WERI-Rb-1 (cell line): ENCODE measurements around the gene SRGAP1.

Source experiments
- DNase-seq: peaks from one replicate; pipeline ENCODE4 v3.0.0-alpha.2; 2020
- H3K27ac ChIP-seq: fragments of 250-450 bp; sonication (Bioruptor Pico); 2 replicates; pipeline ENCODE4 v1.5.1; 2020; ENCODE audit warnings: mild to moderate bottlenecking, moderate library complexity
- H3K27me3 ChIP-seq: fragments of 250-450 bp; sonication (Bioruptor Pico); 2 replicates; pipeline ENCODE4 v1.5.1; 2021; ENCODE audit warnings: mild to moderate bottlenecking, low read depth, moderate library complexity; ENCODE audit not compliant: insufficient read depth, severe bottlenecking
- H3K36me3 ChIP-seq: fragments of 250-450 bp; sonication (Bioruptor Pico); 2 replicates; pipeline ENCODE4 v1.5.1; 2020; ENCODE audit warnings: mild to moderate bottlenecking, moderate library complexity
- H3K4me3 ChIP-seq: 2 replicates; pipeline ENCODE4 v1.5.1; 2011; ENCODE audit warnings: low read depth, mild to moderate bottlenecking, control low read depth, low read length
- H3K9me3 ChIP-seq: fragments of 250-450 bp; sonication (Bioruptor Pico); 2 replicates; pipeline ENCODE4 v1.5.1; 2021; ENCODE audit warnings: mild to moderate bottlenecking, moderate library complexity; ENCODE audit not compliant: severe bottlenecking
- TF ChIP-seq, protein P1 (sequence below): IDR thresholded peaks from 2 replicates; pipeline ENCODE4 v1.5.1; 2011; ENCODE audit warnings: low read depth, mild to moderate bottlenecking, control low read depth, inconsistent platforms, low read length

Gene SRGAP1

DNA sequence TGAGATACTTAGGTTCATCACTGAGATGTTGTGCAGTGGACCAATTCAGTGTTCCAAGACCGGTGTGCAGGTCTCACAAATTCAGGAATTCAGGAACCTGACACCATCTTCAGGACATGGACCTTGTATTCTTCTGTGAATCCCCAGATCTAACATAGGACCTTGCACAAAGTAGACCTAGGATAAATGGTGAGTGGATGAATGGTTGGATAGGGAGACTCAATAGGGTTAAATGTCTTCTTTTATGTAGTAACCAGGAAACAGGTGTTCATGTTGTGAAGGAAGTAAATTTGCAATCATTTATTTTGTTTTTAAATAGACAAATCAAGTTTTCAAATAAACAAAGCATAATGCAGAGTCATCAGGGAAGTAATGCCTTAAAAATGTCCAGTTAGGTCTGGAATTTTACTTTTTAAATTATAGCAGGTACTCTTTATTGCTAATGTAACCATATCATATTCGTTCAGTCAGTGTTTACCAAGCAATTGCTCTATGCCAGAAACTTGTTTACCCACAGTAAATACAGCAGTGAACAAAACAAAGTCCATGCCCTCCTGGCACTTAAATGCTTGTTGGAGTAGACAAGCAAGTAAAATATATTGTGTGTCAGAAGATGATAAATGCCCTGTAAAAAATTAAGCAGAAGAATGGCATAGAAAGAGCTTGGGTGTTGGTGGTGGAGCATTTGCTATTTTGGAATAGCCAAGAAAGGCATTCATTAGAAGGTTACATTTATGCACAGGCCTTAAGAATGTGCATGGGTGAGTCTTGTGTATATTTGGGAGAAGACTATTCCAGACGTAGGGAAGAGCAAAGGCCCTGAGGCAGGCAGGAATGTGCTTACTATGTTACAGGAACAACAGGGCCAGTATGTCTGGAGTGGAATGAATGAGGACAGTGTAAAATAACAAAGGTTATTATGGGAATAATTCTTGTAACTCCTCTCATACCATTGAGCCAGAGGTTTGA lies 38.5 kb upstream of the SRGAP1 start:
- H3K9me3 ChIP-seq, result no peaks in the 10 kb centered on the region
- no peaks in the 10 kb centered on the region for H3K27me3 ChIP-seq
- no peak for DNase-seq
- H3K27ac ChIP-seq, result no peak overlapping the region
- H3K36me3 ChIP-seq, result no peaks in the 10 kb centered on the region
- TF ChIP-seq, protein P1, sequence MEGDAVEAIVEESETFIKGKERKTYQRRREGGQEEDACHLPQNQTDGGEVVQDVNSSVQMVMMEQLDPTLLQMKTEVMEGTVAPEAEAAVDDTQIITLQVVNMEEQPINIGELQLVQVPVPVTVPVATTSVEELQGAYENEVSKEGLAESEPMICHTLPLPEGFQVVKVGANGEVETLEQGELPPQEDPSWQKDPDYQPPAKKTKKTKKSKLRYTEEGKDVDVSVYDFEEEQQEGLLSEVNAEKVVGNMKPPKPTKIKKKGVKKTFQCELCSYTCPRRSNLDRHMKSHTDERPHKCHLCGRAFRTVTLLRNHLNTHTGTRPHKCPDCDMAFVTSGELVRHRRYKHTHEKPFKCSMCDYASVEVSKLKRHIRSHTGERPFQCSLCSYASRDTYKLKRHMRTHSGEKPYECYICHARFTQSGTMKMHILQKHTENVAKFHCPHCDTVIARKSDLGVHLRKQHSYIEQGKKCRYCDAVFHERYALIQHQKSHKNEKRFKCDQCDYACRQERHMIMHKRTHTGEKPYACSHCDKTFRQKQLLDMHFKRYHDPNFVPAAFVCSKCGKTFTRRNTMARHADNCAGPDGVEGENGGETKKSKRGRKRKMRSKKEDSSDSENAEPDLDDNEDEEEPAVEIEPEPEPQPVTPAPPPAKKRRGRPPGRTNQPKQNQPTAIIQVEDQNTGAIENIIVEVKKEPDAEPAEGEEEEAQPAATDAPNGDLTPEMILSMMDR, result no peak
- no peak overlapping the region for H3K4me3 ChIP-seq

DNA sequence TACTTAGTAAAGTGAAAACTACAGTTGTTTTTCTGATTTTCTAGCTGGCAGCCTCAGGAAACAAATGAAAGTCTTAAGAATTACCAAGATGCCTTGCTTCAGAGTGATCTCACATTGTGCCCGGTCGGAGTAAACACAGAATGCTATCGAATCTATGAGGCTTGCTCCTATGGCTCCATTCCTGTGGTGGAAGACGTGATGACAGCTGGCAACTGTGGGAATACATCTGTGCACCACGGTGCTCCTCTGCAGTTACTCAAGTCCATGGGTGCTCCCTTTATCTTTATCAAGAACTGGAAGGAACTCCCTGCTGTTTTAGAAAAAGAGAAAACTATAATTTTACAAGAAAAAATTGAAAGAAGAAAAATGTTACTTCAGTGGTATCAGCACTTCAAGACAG lies 35.9 kb upstream of the SRGAP1 start:
- no peak overlapping the region for H3K4me3 ChIP-seq
- H3K9me3 ChIP-seq, result no peaks in the 10 kb centered on the region
- TF ChIP-seq, protein P1, result no peak
- no peaks in the 10 kb centered on the region for H3K36me3 ChIP-seq
- DNase-seq, result no peak
- no peak overlapping the region for H3K27ac ChIP-seq
- no peaks in the 10 kb centered on the region for H3K27me3 ChIP-seq

DNA sequence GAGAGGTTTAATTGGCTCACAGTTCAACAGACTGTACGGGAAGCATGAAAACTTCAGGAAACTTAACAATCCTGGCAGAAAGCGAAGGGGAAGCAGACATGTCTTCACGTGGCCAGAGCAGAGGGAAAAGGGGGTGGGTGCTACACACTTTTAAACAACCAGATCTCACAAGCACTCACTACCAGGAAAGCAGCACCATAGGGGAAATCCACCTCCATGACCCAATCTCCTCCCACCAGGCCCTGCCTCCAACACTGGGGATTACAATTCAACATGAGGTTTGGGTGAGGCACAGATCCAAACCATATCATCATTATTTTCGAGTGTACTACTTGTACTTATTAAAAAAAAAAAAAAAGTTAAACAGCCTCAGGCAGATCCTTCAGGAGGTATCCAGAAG lies 34.9 kb upstream of the SRGAP1 start:
- TF ChIP-seq, protein P1, result no peak
- H3K36me3 ChIP-seq, result no peaks in the 10 kb centered on the region
- DNase-seq, result no peak
- H3K4me3 ChIP-seq, result no peak overlapping the region
- H3K27ac ChIP-seq, result no peak overlapping the region
- no peaks in the 10 kb centered on the region for H3K27me3 ChIP-seq
- H3K9me3 ChIP-seq, result no peaks in the 10 kb centered on the region

DNA sequence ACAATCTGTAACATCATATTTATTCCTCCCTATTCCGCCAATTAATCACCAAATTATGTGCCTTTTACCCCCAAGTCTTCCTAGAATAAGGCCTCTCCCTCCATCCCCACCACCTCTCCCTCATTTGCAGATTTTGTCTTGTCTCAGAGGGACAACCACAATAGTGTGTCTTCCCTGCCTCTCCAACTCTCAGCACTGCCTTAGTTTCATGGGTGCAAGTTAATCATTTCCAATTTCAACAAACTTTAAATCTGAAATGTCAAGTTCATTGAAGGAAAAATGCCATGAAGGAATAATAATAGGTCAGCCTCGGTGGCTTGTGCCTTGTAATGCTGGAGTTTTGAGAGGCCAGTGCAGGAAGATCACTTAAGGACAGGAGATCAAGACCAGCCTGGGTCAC lies 33.2 kb upstream of the SRGAP1 start:
- no peak for DNase-seq
- Histone ChIP-seq H3K27ac (no peak overlapping the region), H3K9me3 (no peaks in the 10 kb centered on the region), H3K27me3 (no peaks in the 10 kb centered on the region), H3K36me3 (no peaks in the 10 kb centered on the region), H3K4me3 (no peak overlapping the region)
- TF ChIP-seq, protein P1, result no peak

DNA sequence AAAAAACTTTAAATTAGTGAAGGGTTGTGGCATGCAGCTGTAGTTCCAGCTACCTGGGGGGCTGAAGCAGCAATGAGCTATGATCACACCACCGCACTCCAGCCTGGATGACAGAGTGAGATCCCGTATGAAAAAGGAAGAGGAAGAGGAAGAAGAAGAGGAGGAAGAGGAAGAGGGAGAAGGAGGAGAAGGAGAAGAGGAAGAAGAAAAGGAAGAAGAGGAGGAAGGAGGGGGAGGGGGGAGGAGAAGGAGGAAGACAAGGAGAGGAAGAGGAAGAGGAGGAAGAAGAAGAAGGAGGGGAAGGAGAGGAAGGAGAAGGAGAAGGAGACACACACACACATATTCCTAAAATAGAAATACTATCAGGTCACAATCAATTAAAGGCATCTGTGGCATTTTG lies 32.7 kb upstream of the SRGAP1 start:
- no peak overlapping the region for H3K27ac ChIP-seq
- H3K9me3 ChIP-seq, result no peaks in the 10 kb centered on the region
- TF ChIP-seq, protein P1, result no peak

More for the DNA sequence above, 32.7 kb upstream of the SRGAP1 start:
- no peak for DNase-seq
- H3K4me3 ChIP-seq, result no peak overlapping the region
- no peaks in the 10 kb centered on the region for H3K36me3 ChIP-seq
- H3K27me3 ChIP-seq, result no peaks in the 10 kb centered on the region
